ENCODE measurements around the gene RET. TPM values are rescaled to one million over a fixed set of nuclear protein-coding genes. Genes with fewer than 3 reads are reported as not detected.
A peak's percentile ranks its signal among the peaks of the same experiment; 100 is the strongest.

The RET gene
- total RNA-seq, 4 donors from 2014 or later, result 1.4 to 3.9 (median 1.8) TPM

- H3K36me3 ChIP-seq, result no peaks in the 10 kb centered on the region
- peaks cover 98% of the 10 kb centered on the region for H3K27me3 ChIP-seq
- TF ChIP-seq EP300 (IDR thresholded peaks at IDR 0.05), result no peak
- TF ChIP-seq POLR2AphosphoS5 (IDR thresholded peaks at IDR 0.05), result no peak
- TF ChIP-seq POLR2A (IDR thresholded peaks at IDR 0.05), result no peak
- no peak for TF ChIP-seq CTCF (IDR thresholded peaks at IDR 0.05)
- ATAC-seq, result no peak
- H3K4me3 ChIP-seq, result peak overlapping the region in 1 of 2 donors; percentile 54
- no peaks in the 10 kb centered on the region for H3K9me3 ChIP-seq
- H3K4me1 ChIP-seq, result peaks cover 0 to 25% (median 4%) of the 10 kb centered on the region in 3 donors
- no peak overlapping the region for H3K27ac ChIP-seq
- WGBS, 2 donors (ENCODE audit: low coverage in 1 of 2), result 20 to 21% methylated on average over 1 to 8 of the region's 72 CpGs
Measured at GRCh38 chr10:43077421-43078171, 727 bp downstream of the RET start.

- no peak for ATAC-seq
- TF ChIP-seq POLR2A (IDR thresholded peaks at IDR 0.05) (no peak), CTCF (IDR thresholded peaks at IDR 0.05) (no peak), POLR2AphosphoS5 (IDR thresholded peaks at IDR 0.05) (no peak), EP300 (IDR thresholded peaks at IDR 0.05) (no peak)
- Histone ChIP-seq H3K36me3 (no peaks in the 10 kb centered on the region), H3K27me3 (peaks cover 97% of the 10 kb centered on the region), H3K9me3 (no peaks in the 10 kb centered on the region), H3K4me1 (peaks cover 0 to 25% (median 4%) of the 10 kb centered on the region in 3 donors), H3K27ac (no peak overlapping the region), H3K4me3 (no peak overlapping the region)
- WGBS, 2 donors (ENCODE audit: low coverage in 1 of 2), result 20 to 49% methylated on average over 1 to 3 of the region's 14 CpGs
Measured at GRCh38 chr10:43078175-43078985, 1.5 kb downstream of the RET start.

- ATAC-seq, result no peak
- Histone ChIP-seq H3K36me3 (no peaks in the 10 kb centered on the region), H3K4me3 (no peak overlapping the region), H3K9me3 (no peaks in the 10 kb centered on the region), H3K27ac (no peak overlapping the region), H3K27me3 (peaks cover 96% of the 10 kb centered on the region), H3K4me1 (peaks cover 0 to 25% (median 4%) of the 10 kb centered on the region in 3 donors)
- WGBS, 2 donors (ENCODE audit: low coverage in 1 of 2), result no CpG with 5 or more reads among the region's 10 CpGs
- TF ChIP-seq POLR2AphosphoS5 (IDR thresholded peaks at IDR 0.05) (no peak), EP300 (IDR thresholded peaks at IDR 0.05) (no peak), POLR2A (IDR thresholded peaks at IDR 0.05) (no peak), CTCF (IDR thresholded peaks at IDR 0.05) (peak in 1 of 4 experiments; percentile 34)
Measured at GRCh38 chr10:43078986-43079273, 2.1 kb downstream of the RET start.

GRCh38 chr10:43079856-43080255, 3.0 kb downstream of the RET start:
- WGBS, 2 donors (ENCODE audit: low coverage in 1 of 2), result 60% methylated on average over 3 of the region's 3 CpGs; no CpG with 5 or more reads in 1 of the 2 donors
- H3K9me3 ChIP-seq, result no peaks in the 10 kb centered on the region
- H3K4me3 ChIP-seq, result no peak overlapping the region
- peaks cover 86% of the 10 kb centered on the region for H3K27me3 ChIP-seq
- no peak for ATAC-seq
- H3K36me3 ChIP-seq, result no peaks in the 10 kb centered on the region
- TF ChIP-seq EP300 (IDR thresholded peaks at IDR 0.05) (no peak), CTCF (IDR thresholded peaks at IDR 0.05) (no peak), POLR2AphosphoS5 (IDR thresholded peaks at IDR 0.05) (no peak), POLR2A (IDR thresholded peaks at IDR 0.05) (no peak)
- no peak overlapping the region for H3K27ac ChIP-seq
- H3K4me1 ChIP-seq, result peaks cover 0 to 25% (median 4%) of the 10 kb centered on the region in 3 donors
